H9 (cell line): ENCODE measurements around the gene BTNL3. TPM values are rescaled to one million over a fixed set of nuclear protein-coding genes. Genes with fewer than 3 reads are reported as not detected.

Experiments
- DNase-seq: peaks from one replicate; pipeline ENCODE4 v3.0.0-alpha.2; 2017
- H2AFZ ChIP-seq: one replicate; pipeline ENCODE4 v1.6.1; 2013; ENCODE audit warnings: mild to moderate bottlenecking, low read length, control low read depth, moderate library complexity
- H2AK5ac ChIP-seq: 2 replicates; pipeline ENCODE4 v1.6.1; 2013; ENCODE audit warnings: low read length, control low read depth, mixed read lengths; ENCODE audit not compliant: insufficient read length
- H2BK120ac ChIP-seq: one replicate; pipeline ENCODE4 v1.6.1; 2013; ENCODE audit warnings: low read depth, mild to moderate bottlenecking, low read length, control low read depth, inconsistent platforms; ENCODE audit not compliant: poor library complexity, severe bottlenecking
- H2BK12ac ChIP-seq: 2 replicates; pipeline ENCODE4 v1.6.1; 2013; ENCODE audit warnings: low read length, control low read depth, mixed read lengths, low read depth; ENCODE audit not compliant: insufficient read length
- H2BK15ac ChIP-seq: 2 replicates; pipeline ENCODE4 v1.6.1; 2013; ENCODE audit warnings: low read depth, low read length, control low read depth
- H2BK20ac ChIP-seq: one replicate; pipeline ENCODE4 v1.6.1; 2013; ENCODE audit warnings: low read depth, mild to moderate bottlenecking, low read length, control low read depth, inconsistent platforms; ENCODE audit not compliant: poor library complexity, severe bottlenecking
- H2BK5ac ChIP-seq: 2 replicates; pipeline ENCODE4 v1.6.1; 2013; ENCODE audit warnings: low read length, control low read depth, mixed read lengths; ENCODE audit not compliant: insufficient read length
- H3K14ac ChIP-seq: 2 replicates; pipeline ENCODE4 v1.6.1; 2013; ENCODE audit warnings: low read length, control low read depth; ENCODE audit not compliant: insufficient read depth
- H3K18ac ChIP-seq: 2 replicates; pipeline ENCODE4 v1.6.1; 2013; ENCODE audit warnings: low read depth, mild to moderate bottlenecking, mixed read lengths, low read length, control low read depth; ENCODE audit not compliant: insufficient read length
- H3K23ac ChIP-seq: 2 replicates; pipeline ENCODE4 v1.6.1; 2013; ENCODE audit warnings: low read length, control low read depth, mixed read lengths, low read depth; ENCODE audit not compliant: insufficient read length
- H3K23me2 ChIP-seq: 2 replicates; pipeline ENCODE4 v1.6.1; 2013; ENCODE audit warnings: low read depth, mild to moderate bottlenecking, mixed read lengths, low read length, control low read depth; ENCODE audit not compliant: insufficient read length, poor library complexity, severe bottlenecking
- H3K27ac ChIP-seq: 2 replicates; pipeline ENCODE4 v1.5.1; 2013; ENCODE audit warnings: low read length, control low read depth, mixed read lengths, low read depth; ENCODE audit not compliant: insufficient read length
- H3K27me3 ChIP-seq: 2 replicates; pipeline ENCODE4 v1.6.1; 2013; ENCODE audit warnings: low read length, control low read depth, inconsistent platforms; ENCODE audit not compliant: insufficient read depth
- H3K4ac ChIP-seq: 2 replicates; pipeline ENCODE4 v1.6.1; 2013; ENCODE audit warnings: low read depth, mild to moderate bottlenecking, control low read depth, inconsistent platforms, low read length, moderate library complexity
- H3K4me1 ChIP-seq: 2 replicates; pipeline ENCODE4 v1.6.1; 2013; ENCODE audit warnings: low read length, control low read depth, inconsistent platforms; ENCODE audit not compliant: insufficient read depth
- H3K4me2 ChIP-seq: 2 replicates; pipeline ENCODE4 v1.6.1; 2013; ENCODE audit warnings: low read length, control low read depth, mixed read lengths; ENCODE audit not compliant: insufficient read length, insufficient read depth
- H3K56ac ChIP-seq: 2 replicates; pipeline ENCODE4 v1.6.1; 2013; ENCODE audit warnings: low read depth, mild to moderate bottlenecking, mixed read lengths, low read length, control low read depth; ENCODE audit not compliant: insufficient read length
- H3K79me1 ChIP-seq: 2 replicates; pipeline ENCODE4 v1.6.1; 2013; ENCODE audit warnings: low read depth, mild to moderate bottlenecking, moderate library complexity, low read length, control low read depth, inconsistent platforms; ENCODE audit not compliant: insufficient read depth, poor library complexity, severe bottlenecking
- H3K79me2 ChIP-seq: 2 replicates; pipeline ENCODE4 v1.6.1; 2013; ENCODE audit warnings: low read length, control low read depth, inconsistent platforms; ENCODE audit not compliant: insufficient read depth
- H3K9ac ChIP-seq: 2 replicates; pipeline ENCODE4 v1.6.1; 2013; ENCODE audit warnings: low read length, control low read depth, mixed read lengths; ENCODE audit not compliant: insufficient read length; ENCODE audit errors: extremely low read depth
- H3K9me3 ChIP-seq: one replicate; pipeline ENCODE4 v1.6.1; 2013; ENCODE audit warnings: low read depth, low read length, inconsistent platforms; ENCODE audit not compliant: control insufficient read depth
- H3T11ph ChIP-seq: one replicate; pipeline ENCODE4 v1.6.1; 2013; ENCODE audit warnings: mild to moderate bottlenecking, low read length, control low read depth, inconsistent platforms
- H4K20me1 ChIP-seq: one replicate; pipeline ENCODE4 v1.6.1; 2013; ENCODE audit not compliant: control insufficient read depth, insufficient read length, insufficient read depth
- H4K5ac ChIP-seq: 2 replicates; pipeline ENCODE4 v1.6.1; 2013; ENCODE audit warnings: low read depth, mild to moderate bottlenecking, mixed read lengths, low read length, control low read depth; ENCODE audit not compliant: insufficient read length
- H4K8ac ChIP-seq: replicated peaks from 2 replicates; pipeline ENCODE4 v1.6.1; 2013; ENCODE audit warnings: low read length, control low read depth, mixed read lengths, low read depth; ENCODE audit not compliant: insufficient read length
- H4K91ac ChIP-seq: 2 replicates; pipeline ENCODE4 v1.6.1; 2013; ENCODE audit warnings: low read depth, mild to moderate bottlenecking, moderate library complexity, mixed read lengths, low read length, control low read depth; ENCODE audit not compliant: insufficient read length
- H3K27ac Mint-ChIP-seq, 3 experiments: 2 replicates in 2 of 3; 3 replicates in 1 of 3; pipeline ENCODE4 v1.8.0; 2020 to 2021; ENCODE audit warnings: mixed read lengths in 3 of 3, mild to moderate bottlenecking in 1 of 3, moderate library complexity in 1 of 3
- H3K27me3 Mint-ChIP-seq: 2 replicates; pipeline ENCODE4 v1.8.0; 2021; ENCODE audit warnings: low read depth, mild to moderate bottlenecking, moderate library complexity, mixed read lengths
- H3K36me3 Mint-ChIP-seq, 3 experiments: 2 replicates in 2 of 3; 3 replicates in 1 of 3; pipeline ENCODE4 v1.8.0; 2020 to 2021; ENCODE audit warnings: low read depth in 3 of 3, mixed read lengths in 3 of 3; ENCODE audit not compliant: insufficient read depth in 1 of 3
- H3K4me1 Mint-ChIP-seq, 2 experiments: 2 replicates each; pipeline ENCODE4 v1.8.0; 2020; ENCODE audit warnings: mixed read lengths in 2 of 2
- H3K4me3 Mint-ChIP-seq, 2 experiments: 2 replicates in 1 of 2; 3 replicates in 1 of 2; pipeline ENCODE4 v1.8.0; 2020 to 2021; ENCODE audit warnings: mild to moderate bottlenecking in 2 of 2, mixed read lengths in 2 of 2, moderate library complexity in 1 of 2
- H3K9me3 Mint-ChIP-seq, 2 experiments: 2 replicates in 1 of 2; 3 replicates in 1 of 2; pipeline ENCODE4 v1.8.0; 2020; ENCODE audit warnings: mild to moderate bottlenecking in 2 of 2, mixed read lengths in 2 of 2, moderate library complexity in 1 of 2
- CTCF ChIP-seq: fragments of 200-600 bp; sonication (generic); conservative IDR thresholded peaks from 3 replicates; pipeline ENCODE4 v1.8.0; 2021; ENCODE audit warnings: antibody characterized with exemption, mild to moderate bottlenecking
- WGBS: extraction: QIAGEN DNeasy Blood & Tissue Kit; methylation state at CpG from one replicate; pipeline ENCODE4 v1.1.7; 2013; ENCODE audit warnings: missing lambda C conversion rate, low lambda C conversion rate, mixed read lengths; ENCODE audit not compliant: insufficient read length; ENCODE audit errors: extremely low coverage; 5-methylcytosine and 5-hydroxymethylcytosine counted together
- total RNA-seq: library from RNA; stranded (reverse); gene quantifications from 2 replicates; pipeline ENCODE4 v1.2.1, GENCODE V29; 2021

BTNL3 gene
- total RNA-seq, 1 experiment from 2014 or later = not detected

GRCh38 chr5:181044093-181044599 is 55.5 kb downstream of the BTNL3 start:
- Histone ChIP-seq H3K4me2 (no peak overlapping the region), H3K27ac (no peak overlapping the region), H3K23ac (no peak overlapping the region), H2BK12ac (no peak overlapping the region), H4K8ac (no peak overlapping the region), H3K14ac (no peak overlapping the region), H4K5ac (no peak overlapping the region), H3K27me3 (no peaks in the 10 kb centered on the region; the same call in 1 of the 2 replicates), H3K9me3 (no peaks in the 10 kb centered on the region), H3K4ac (no peak overlapping the region), H3K56ac (no peak overlapping the region), H3K79me2 (no peaks in the 10 kb centered on the region), H2AFZ (no peak overlapping the region), H3K79me1 (no peaks in the 10 kb centered on the region), H4K91ac (no peak overlapping the region), H2BK120ac (no peak overlapping the region), H3T11ph (no peak overlapping the region), H4K20me1 (no peaks in the 10 kb centered on the region), H3K9ac (no peak overlapping the region), H3K23me2 (no peaks in the 10 kb centered on the region), H3K4me1 (no peaks in the 10 kb centered on the region), H2BK5ac (no peak overlapping the region), H3K18ac (no peak overlapping the region), H2BK15ac (no peak overlapping the region), H2AK5ac (no peak overlapping the region), H2BK20ac (no peak overlapping the region)
- H3K4me3 Mint-ChIP-seq = no peak overlapping the region
- no peak for TF ChIP-seq CTCF
- WGBS = no CpG with 5 or more reads among the region's 10 CpGs
- H3K4me1 Mint-ChIP-seq = peaks cover 0 to 5% of the 10 kb centered on the region in 2 experiments; a peak in 2 of 4 replicates
- no peaks in the 10 kb centered on the region for H3K9me3 Mint-ChIP-seq
- DNase-seq = no peak
- H3K27ac Mint-ChIP-seq = no peak overlapping the region; a peak in 1 of 7 replicates
- peaks cover 31% of the 10 kb centered on the region for H3K27me3 Mint-ChIP-seq
- no peaks in the 10 kb centered on the region for H3K36me3 Mint-ChIP-seq
